Activated naive CD8-positive, alpha-beta T cell treated with anti-CD3 and anti-CD28 coated beads for 36 hours (primary cell): ENCODE results near the gene RBPJL. TPM values are rescaled to one million over a fixed set of nuclear protein-coding genes. Genes with fewer than 3 reads are reported as not detected.

ENCODE experiments used
- DNase-seq: peaks from one replicate; pipeline ENCODE4 v3.0.0; 2021
- H3K27ac Mint-ChIP-seq: one replicate; pipeline ENCODE4 v1.8.0; 2022; ENCODE audit warnings: mild to moderate bottlenecking, moderate library complexity, mixed read lengths
- H3K27me3 Mint-ChIP-seq: one replicate; pipeline ENCODE4 v1.8.0; 2022; ENCODE audit warnings: mild to moderate bottlenecking, mixed read lengths
- H3K36me3 Mint-ChIP-seq: one replicate; pipeline ENCODE4 v1.8.0; 2021; ENCODE audit warnings: mild to moderate bottlenecking, mixed read lengths
- H3K4me1 Mint-ChIP-seq: one replicate; pipeline ENCODE4 v1.8.0; 2021; ENCODE audit warnings: mixed read lengths
- H3K4me3 Mint-ChIP-seq: one replicate; pipeline ENCODE4 v1.8.0; 2022; ENCODE audit warnings: mild to moderate bottlenecking, moderate library complexity, mixed read lengths
- H3K9me3 Mint-ChIP-seq: one replicate; pipeline ENCODE4 v1.8.0; 2022; ENCODE audit warnings: mixed read lengths
- total RNA-seq, 2 experiments: library from RNA; stranded (reverse); gene quantifications; one replicate each; pipeline ENCODE4 v1.2.3, GENCODE V29; 2021

RBPJL gene
- total RNA-seq, 2 experiments from 2014 or later: not detected

GRCh38 chr20:45320948-45321595 lies 14.4 kb downstream of the RBPJL start:
- peak overlapping the region; percentile 58 for H3K27ac Mint-ChIP-seq
- no peaks in the 10 kb centered on the region for H3K36me3 Mint-ChIP-seq
- H3K4me1 Mint-ChIP-seq: peaks cover 33% of the 10 kb centered on the region
- DNase-seq: no peak
- no peaks in the 10 kb centered on the region for H3K9me3 Mint-ChIP-seq
- no peak overlapping the region for H3K4me3 Mint-ChIP-seq
- H3K27me3 Mint-ChIP-seq: peaks cover 14% of the 10 kb centered on the region

- Mint-ChIP-seq H3K4me1 (peaks cover 29% of the 10 kb centered on the region), H3K4me3 (no peak overlapping the region), H3K27me3 (no peaks in the 10 kb centered on the region), H3K27ac (no peak overlapping the region), H3K9me3 (no peaks in the 10 kb centered on the region), H3K36me3 (peaks cover 4% of the 10 kb centered on the region)
- no peak for DNase-seq
These were observed 16.3 kb downstream of the RBPJL start for GRCh38 chr20:45322952-45323383.

DNA sequence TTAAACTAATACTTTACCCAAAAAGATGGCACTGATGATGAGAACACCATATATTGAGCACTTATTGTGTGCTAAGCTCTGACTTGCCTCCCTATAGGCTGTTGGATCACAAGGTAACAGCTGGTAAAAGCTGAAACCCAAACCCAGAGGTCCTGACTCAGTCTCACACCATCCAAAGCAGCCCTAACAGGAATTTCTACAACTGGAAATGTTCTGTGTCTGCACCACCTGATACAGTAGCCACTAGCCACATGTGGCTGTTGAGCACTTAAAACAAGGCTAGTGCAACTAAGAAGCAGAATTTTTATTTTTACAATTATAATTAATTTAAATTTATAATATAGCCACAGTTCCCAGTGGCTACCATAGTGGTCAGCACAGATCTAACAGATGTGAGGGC lies 17.1 kb downstream of the RBPJL start:
- no peak for DNase-seq
- no peaks in the 10 kb centered on the region for H3K9me3 Mint-ChIP-seq
- no peaks in the 10 kb centered on the region for H3K27me3 Mint-ChIP-seq
- H3K4me1 Mint-ChIP-seq: peaks cover 21% of the 10 kb centered on the region
- peaks cover 4% of the 10 kb centered on the region for H3K36me3 Mint-ChIP-seq
- no peak overlapping the region for H3K4me3 Mint-ChIP-seq
- H3K27ac Mint-ChIP-seq: no peak overlapping the region

GRCh38 chr20:45325371-45325770 lies 18.7 kb downstream of the RBPJL start:
- H3K36me3 Mint-ChIP-seq: peaks cover 11% of the 10 kb centered on the region
- no peaks in the 10 kb centered on the region for H3K27me3 Mint-ChIP-seq
- H3K4me3 Mint-ChIP-seq: no peak overlapping the region
- H3K9me3 Mint-ChIP-seq: no peaks in the 10 kb centered on the region
- no peak for DNase-seq
- H3K27ac Mint-ChIP-seq: no peak overlapping the region
- H3K4me1 Mint-ChIP-seq: peaks cover 10% of the 10 kb centered on the region

DNA sequence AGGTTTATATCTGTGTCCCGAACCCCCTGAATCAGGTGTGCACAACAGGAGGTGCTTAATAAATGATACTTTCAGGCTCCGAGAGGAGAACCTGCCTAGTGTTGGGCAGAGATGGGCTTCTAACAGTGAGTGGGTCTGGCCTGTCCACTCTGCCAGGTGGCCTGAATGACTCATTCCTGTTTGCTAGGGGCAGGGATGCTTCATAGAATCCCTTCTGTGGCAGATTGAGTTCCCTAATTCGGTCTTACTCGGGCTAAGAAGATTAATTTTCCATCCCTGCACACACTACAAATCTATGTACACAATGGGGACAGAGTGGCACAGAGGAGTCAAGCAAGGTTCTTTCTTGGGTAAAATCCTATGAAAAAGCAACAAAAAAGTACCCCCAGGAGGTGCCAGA lies 21.8 kb downstream of the RBPJL start:
- no peak for DNase-seq
- no peaks in the 10 kb centered on the region for H3K27me3 Mint-ChIP-seq
- H3K4me3 Mint-ChIP-seq: no peak overlapping the region
- peaks cover 18% of the 10 kb centered on the region for H3K36me3 Mint-ChIP-seq
- H3K4me1 Mint-ChIP-seq: no peaks in the 10 kb centered on the region
- H3K27ac Mint-ChIP-seq: no peak overlapping the region
- no peaks in the 10 kb centered on the region for H3K9me3 Mint-ChIP-seq

DNA sequence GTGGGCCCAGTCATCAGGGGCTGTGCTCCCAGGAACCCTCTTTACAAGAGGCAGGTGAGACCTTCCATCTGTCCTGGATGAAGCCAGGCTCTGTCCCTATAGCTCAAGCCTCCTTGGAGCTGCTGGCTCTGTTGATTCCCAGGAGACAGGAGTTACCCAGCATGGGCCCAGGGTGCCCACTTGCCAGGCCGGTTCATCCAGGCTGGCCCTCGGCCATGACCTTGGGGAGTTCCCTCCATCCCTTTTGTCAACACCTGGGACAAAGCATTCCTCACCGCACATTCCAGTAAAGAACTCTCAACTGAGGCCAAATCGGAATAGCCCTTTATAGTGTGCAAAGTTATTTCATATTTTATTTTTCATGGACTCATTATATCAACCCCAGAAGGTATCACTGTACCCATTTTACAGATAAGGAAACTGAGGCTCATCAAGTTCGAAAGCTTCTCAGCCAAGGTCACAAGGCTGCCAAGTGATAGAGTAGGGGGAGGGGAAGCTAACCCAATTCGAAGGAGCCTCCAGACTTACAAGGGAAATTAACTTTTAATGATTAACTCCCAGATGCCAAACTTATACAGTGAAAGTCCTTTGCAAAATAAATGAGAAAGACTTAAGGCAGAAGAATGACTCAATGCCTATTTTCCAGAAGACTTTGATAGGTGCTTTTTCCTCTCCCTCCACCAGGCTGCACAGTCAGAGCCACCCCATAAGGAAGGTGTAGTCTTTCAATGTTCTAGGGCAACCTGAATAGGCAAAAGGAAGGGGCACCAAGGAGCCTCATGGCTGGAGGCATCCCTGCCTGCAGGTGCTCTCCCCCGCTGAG lies 23.1 kb downstream of the RBPJL start:
- Mint-ChIP-seq H3K9me3 (no peaks in the 10 kb centered on the region), H3K27me3 (no peaks in the 10 kb centered on the region), H3K4me1 (no peaks in the 10 kb centered on the region), H3K4me3 (no peak overlapping the region), H3K36me3 (peaks cover 19% of the 10 kb centered on the region), H3K27ac (no peak overlapping the region)
- no peak for DNase-seq

DNA sequence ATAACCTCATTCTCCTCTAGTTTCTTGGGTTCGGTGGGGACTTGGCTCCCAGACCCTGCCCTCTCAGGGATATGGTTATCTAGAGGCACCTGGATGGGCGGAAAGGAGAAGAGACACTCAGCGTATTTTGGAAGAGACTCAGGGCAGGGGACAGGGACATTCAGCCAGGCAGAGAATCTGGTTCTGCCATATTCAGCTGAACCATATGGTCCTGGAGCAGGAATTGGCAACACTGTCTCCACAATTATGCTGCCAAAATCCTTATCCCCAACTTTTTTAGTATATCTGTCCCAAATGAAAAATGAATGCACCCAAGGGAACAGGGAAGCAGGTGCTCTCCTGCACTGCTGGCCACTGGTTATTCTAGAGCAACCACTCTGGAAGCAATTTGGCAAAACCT lies 23.8 kb downstream of the RBPJL start:
- no peak for DNase-seq
- Mint-ChIP-seq H3K27me3 (no peaks in the 10 kb centered on the region), H3K9me3 (no peaks in the 10 kb centered on the region), H3K27ac (no peak overlapping the region), H3K4me1 (no peaks in the 10 kb centered on the region), H3K36me3 (peaks cover 19% of the 10 kb centered on the region), H3K4me3 (no peak overlapping the region)

- Mint-ChIP-seq H3K27me3 (no peaks in the 10 kb centered on the region), H3K4me3 (no peak overlapping the region), H3K36me3 (peaks cover 7% of the 10 kb centered on the region), H3K9me3 (no peaks in the 10 kb centered on the region), H3K27ac (no peak overlapping the region), H3K4me1 (no peaks in the 10 kb centered on the region)
- DNase-seq: no peak
These were observed 30.1 kb downstream of the RBPJL start for GRCh38 chr20:45336530-45337366.

GRCh38 chr20:45337367-45338120 lies 30.9 kb downstream of the RBPJL start:
- Mint-ChIP-seq H3K4me3 (no peak overlapping the region), H3K27me3 (no peaks in the 10 kb centered on the region), H3K4me1 (peaks cover under 1% of the 10 kb centered on the region), H3K9me3 (no peaks in the 10 kb centered on the region), H3K27ac (no peak overlapping the region), H3K36me3 (peaks cover 7% of the 10 kb centered on the region)
- no peak for DNase-seq

DNA sequence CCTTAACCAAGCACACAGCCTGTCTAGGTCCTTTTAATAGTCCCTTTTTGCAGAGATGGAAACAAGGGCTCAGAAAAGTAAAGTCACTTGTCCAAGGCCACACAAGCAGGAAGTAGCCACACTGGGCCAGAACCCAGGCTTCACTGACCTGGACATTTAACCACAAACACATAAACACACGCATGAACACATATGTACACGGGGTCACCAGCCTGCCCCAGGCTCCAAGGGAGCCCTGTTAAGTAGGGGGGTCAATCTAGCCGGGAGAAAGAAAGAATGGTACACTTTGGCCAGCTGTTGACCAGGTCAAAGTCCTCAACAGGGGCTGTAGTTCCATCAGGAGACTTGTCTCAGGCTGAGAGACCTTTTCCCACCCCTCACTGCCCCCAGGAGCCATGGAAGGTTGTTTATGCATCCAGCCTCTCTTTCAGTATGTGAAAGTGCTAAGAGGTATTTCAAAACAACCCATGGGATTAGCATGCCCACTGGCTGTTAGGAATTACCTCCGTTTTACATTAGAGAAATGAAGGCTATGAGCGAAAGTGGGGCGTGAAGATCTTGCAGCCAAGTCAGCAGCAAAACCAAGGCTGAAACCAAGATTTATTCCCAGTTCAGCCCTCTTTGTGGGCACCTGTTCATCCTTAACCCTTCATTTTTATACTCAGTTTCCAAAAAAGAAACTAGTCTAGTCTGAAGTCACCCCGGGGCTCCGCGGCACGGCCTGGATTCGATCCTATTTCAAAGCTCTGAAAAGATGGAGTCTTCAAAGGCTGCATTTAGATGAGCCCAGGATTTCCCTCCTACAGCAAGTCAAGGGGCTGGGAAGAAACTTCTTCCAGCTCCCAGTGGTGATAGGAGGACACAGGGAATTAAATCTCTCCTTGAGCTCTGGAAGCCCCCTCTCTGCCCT lies 31.7 kb downstream of the RBPJL start:
- Mint-ChIP-seq H3K9me3 (no peaks in the 10 kb centered on the region), H3K4me1 (peaks cover 6% of the 10 kb centered on the region), H3K27ac (no peak overlapping the region), H3K4me3 (no peak overlapping the region), H3K36me3 (peaks cover 7% of the 10 kb centered on the region), H3K27me3 (peaks cover 6% of the 10 kb centered on the region)
- DNase-seq: no peak

DNA sequence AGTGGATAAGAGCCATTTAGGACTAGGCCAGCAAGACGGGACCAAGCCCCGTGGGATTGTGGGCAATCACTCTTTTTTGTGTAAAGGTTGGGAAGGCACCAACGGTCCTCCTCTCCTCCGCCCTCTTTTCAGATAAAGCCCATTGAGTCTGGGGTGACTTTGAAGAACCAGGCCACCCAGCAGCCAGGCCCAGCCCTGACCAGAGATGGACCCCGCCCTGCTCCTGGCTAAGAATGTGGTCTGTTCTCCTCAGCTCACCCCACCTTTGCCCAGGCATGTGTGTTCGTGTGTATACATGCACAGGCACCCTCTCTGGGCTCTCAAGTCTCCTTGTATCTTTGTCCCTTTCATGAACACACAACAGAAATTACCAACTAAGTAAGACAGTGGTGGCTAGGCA lies 32.4 kb downstream of the RBPJL start:
- Mint-ChIP-seq H3K4me1 (peaks cover 7% of the 10 kb centered on the region), H3K4me3 (no peak overlapping the region), H3K27ac (no peak overlapping the region), H3K9me3 (no peaks in the 10 kb centered on the region), H3K36me3 (peaks cover 6% of the 10 kb centered on the region), H3K27me3 (peaks cover 6% of the 10 kb centered on the region)
- DNase-seq: no peak

DNA sequence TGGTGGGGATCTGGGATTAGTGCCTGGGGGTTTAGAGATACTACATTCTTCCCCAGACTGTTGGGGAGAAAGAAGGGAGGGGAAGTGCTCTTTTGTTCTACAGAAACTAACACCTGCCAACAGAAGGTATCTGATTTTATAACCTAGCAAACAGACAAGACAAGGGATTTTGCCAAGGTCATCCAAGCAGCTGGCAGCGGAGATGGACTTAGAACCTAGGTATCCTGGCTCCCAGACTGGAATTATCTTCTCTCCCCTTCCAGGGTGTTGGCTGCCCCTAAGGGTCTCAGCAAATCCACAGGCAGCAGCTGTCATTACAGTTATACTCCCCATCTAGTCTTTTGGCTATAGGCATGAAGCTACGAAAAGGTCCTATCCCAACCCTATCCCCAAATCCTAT lies 33.2 kb downstream of the RBPJL start:
- Mint-ChIP-seq H3K27me3 (peaks cover 13% of the 10 kb centered on the region), H3K27ac (no peak overlapping the region), H3K4me3 (no peak overlapping the region)

GRCh38 chr20:45340236-45340847 lies 33.7 kb downstream of the RBPJL start:
- Mint-ChIP-seq H3K9me3 (no peaks in the 10 kb centered on the region), H3K4me3 (no peak overlapping the region), H3K4me1 (peaks cover 13% of the 10 kb centered on the region), H3K27ac (no peak overlapping the region), H3K27me3 (peaks cover 18% of the 10 kb centered on the region), H3K36me3 (peaks cover 9% of the 10 kb centered on the region)
- DNase-seq: no peak

More for the DNA sequence above, 33.2 kb downstream of the RBPJL start:
- Mint-ChIP-seq H3K9me3 (no peaks in the 10 kb centered on the region), H3K36me3 (peaks cover 7% of the 10 kb centered on the region), H3K4me1 (peaks cover 10% of the 10 kb centered on the region)
- no peak for DNase-seq
